ENCODE data around the gene PHACTR3.

The PHACTR3 gene

GRCh38 chr20:59821788-59822187 lies 217.4 kb downstream of the PHACTR3 start:
- no peak for DNase-seq

GRCh38 chr20:59822291-59823029 lies 218.1 kb downstream of the PHACTR3 start:
- no peak for DNase-seq

- DNase-seq: no peak
Observed at GRCh38 chr20:59823030-59823423, 218.7 kb downstream of the PHACTR3 start.

- no peak for DNase-seq
Observed at GRCh38 chr20:59823491-59824259, 219.3 kb downstream of the PHACTR3 start.

GRCh38 chr20:59824711-59825562 lies 220.6 kb downstream of the PHACTR3 start:
- DNase-seq: no peak

GRCh38 chr20:59825563-59825920 lies 221.2 kb downstream of the PHACTR3 start:
- DNase-seq: no peak

GRCh38 chr20:59825944-59826759 lies 221.8 kb downstream of the PHACTR3 start:
- no peak for DNase-seq

- no peak for DNase-seq
Observed at GRCh38 chr20:59827138-59828056, 223.1 kb downstream of the PHACTR3 start.

GRCh38 chr20:59828125-59829053 lies 224.0 kb downstream of the PHACTR3 start:
- no peak for DNase-seq

- no peak for DNase-seq
Observed at GRCh38 chr20:59829054-59829785, 224.9 kb downstream of the PHACTR3 start.

- no peak for DNase-seq
Observed at GRCh38 chr20:59829786-59830664, 225.7 kb downstream of the PHACTR3 start.

- DNase-seq: no peak
Observed at GRCh38 chr20:59830665-59831023, 226.3 kb downstream of the PHACTR3 start.

GRCh38 chr20:59831024-59831915 lies 226.9 kb downstream of the PHACTR3 start:
- DNase-seq: no peak

GRCh38 chr20:59831916-59832270 lies 227.6 kb downstream of the PHACTR3 start:
- no peak for DNase-seq

GRCh38 chr20:59832406-59833363 lies 228.3 kb downstream of the PHACTR3 start:
- no peak for DNase-seq

- DNase-seq: no peak
Observed at GRCh38 chr20:59835057-59835447, 230.7 kb downstream of the PHACTR3 start.

Measured in HCEC 1CT (cell line).